Smooth muscle cell (in vitro differentiated cells): ENCODE results near the gene PLPPR5. TPM values are rescaled to one million over a fixed set of nuclear protein-coding genes. Genes with fewer than 3 reads are reported as not detected.

Experiments
- DNase-seq: peaks from one replicate; lab custom pipeline; 2025; ENCODE audit not compliant: unreplicated experiment; lab: John Stamatoyannopoulos, UW
- H2AFZ ChIP-seq: fragments of 200-600 bp; sonication (generic); 2 replicates; pipeline ENCODE4 v1.6.0; 2016; ENCODE audit warnings: antibody characterized with exemption, low read depth, mild to moderate bottlenecking
- H3F3A ChIP-seq: fragments of 200-600 bp; sonication (generic); 2 replicates; pipeline ENCODE4 v1.6.0; 2017; ENCODE audit warnings: antibody characterized with exemption, low read depth
- H3K27ac ChIP-seq: fragments of 200-600 bp; sonication (generic); 2 replicates; pipeline ENCODE4 v1.5.1; 2016; ENCODE audit warnings: low read depth, mild to moderate bottlenecking
- H3K27me3 ChIP-seq: fragments of 200-600 bp; sonication (generic); 2 replicates; pipeline ENCODE4 v1.6.1; 2016; ENCODE audit warnings: low read depth, mild to moderate bottlenecking
- H3K36me3 ChIP-seq: fragments of 200-600 bp; sonication (generic); 2 replicates; pipeline ENCODE4 v1.5.1; 2016; ENCODE audit warnings: low read depth
- H3K4me1 ChIP-seq: fragments of 200-600 bp; sonication (generic); 2 replicates; pipeline ENCODE4 v1.5.1; 2016; ENCODE audit warnings: low read depth
- H3K4me2 ChIP-seq: fragments of 200-600 bp; sonication (generic); 2 replicates; pipeline ENCODE4 v1.6.0; 2016; ENCODE audit warnings: mild to moderate bottlenecking
- H3K4me3 ChIP-seq: fragments of 200-600 bp; sonication (generic); 2 replicates; pipeline ENCODE4 v1.5.1; 2016; ENCODE audit warnings: mild to moderate bottlenecking
- H3K79me2 ChIP-seq: fragments of 200-600 bp; sonication (generic); 2 replicates; pipeline ENCODE4 v1.6.0; 2016; ENCODE audit warnings: low read depth, mild to moderate bottlenecking
- H3K9ac ChIP-seq: fragments of 200-600 bp; sonication (generic); 2 replicates; pipeline ENCODE4 v1.6.0; 2016; ENCODE audit warnings: low read depth
- H3K9me3 ChIP-seq: fragments of 200-600 bp; sonication (generic); replicated peaks from 2 replicates; pipeline ENCODE4 v1.5.1; 2016; ENCODE audit warnings: low read depth
- H4K20me1 ChIP-seq: fragments of 200-600 bp; sonication (generic); 2 replicates; pipeline ENCODE4 v1.6.0; 2016; ENCODE audit warnings: low read depth
- CTCF ChIP-seq: fragments of 200-600 bp; sonication (generic); IDR thresholded peaks from 2 replicates; pipeline ENCODE4 v1.5.1; 2017; ENCODE audit warnings: borderline replicate concordance, mild to moderate bottlenecking, antibody characterized with exemption; ENCODE audit not compliant: insufficient read depth, poor library complexity, severe bottlenecking
- WGBS: methylation state at CpG from one replicate; pipeline ENCODE4 v1.1.7; 2016; ENCODE audit warnings: low lambda C conversion rate; 5-methylcytosine and 5-hydroxymethylcytosine counted together
- polyA plus RNA-seq: library from polyadenylated mRNA; unstranded; fragments of >200 nt; fragmentation: Nextera tagmentation; extraction: Ambion mirVana; gene quantifications from 2 replicates; pipeline ENCODE4 v1.2.1, GENCODE V29; 2016
- total RNA-seq: library from RNA; depleted of rRNA; stranded (reverse); fragments of >200 nt; gene quantifications from 2 replicates; pipeline ENCODE4 v1.2.3, GENCODE V29; 2014

The PLPPR5 gene
- total and polyA plus RNA-seq, 2 experiments from 2014 or later: 0.18 to 0.34 TPM

GRCh38 chr1:98919211-98919610 is 85.5 kb downstream of the PLPPR5 start:
- no peak for DNase-seq
- Histone ChIP-seq H3K4me3 (no peak overlapping the region), H3K4me2 (no peak overlapping the region), H3K4me1 (no peaks in the 10 kb centered on the region), H3K27ac (no peak overlapping the region), H3K9me3 (no peaks in the 10 kb centered on the region), H3K36me3 (no peaks in the 10 kb centered on the region), H3F3A (no peaks in the 10 kb centered on the region), H3K9ac (no peak overlapping the region), H3K79me2 (no peaks in the 10 kb centered on the region), H3K27me3 (no peaks in the 10 kb centered on the region), H2AFZ (no peak overlapping the region), H4K20me1 (no peaks in the 10 kb centered on the region)
- TF ChIP-seq CTCF: no peak
- WGBS: 87% methylated on average over 1 of the region's 1 CpG

- TF ChIP-seq CTCF: no peak
Observed at GRCh38 chr1:98914547-98914946, 90.1 kb downstream of the PLPPR5 start.

GRCh38 chr1:98910827-98911226 is 93.8 kb downstream of the PLPPR5 start:
- no peak overlapping the region for H3K4me3 ChIP-seq
- no peaks in the 10 kb centered on the region for H3K27me3 ChIP-seq
- no peak for TF ChIP-seq CTCF
- no peaks in the 10 kb centered on the region for H3F3A ChIP-seq
- no peak overlapping the region for H3K9ac ChIP-seq
- no peaks in the 10 kb centered on the region for H3K36me3 ChIP-seq
- no peaks in the 10 kb centered on the region for H3K4me1 ChIP-seq
- no peaks in the 10 kb centered on the region for H3K9me3 ChIP-seq
- WGBS: 93% methylated on average over 2 of the region's 2 CpGs
- H3K79me2 ChIP-seq: no peaks in the 10 kb centered on the region
- no peak overlapping the region for H2AFZ ChIP-seq
- H3K4me2 ChIP-seq: no peak overlapping the region
- no peak overlapping the region for H3K27ac ChIP-seq
- no peak for DNase-seq
- H4K20me1 ChIP-seq: no peaks in the 10 kb centered on the region

More at GRCh38 chr1:98914547-98914946, 90.1 kb downstream of the PLPPR5 start:
- Histone ChIP-seq H3K9ac (no peak overlapping the region), H3F3A (no peaks in the 10 kb centered on the region), H3K4me3 (no peak overlapping the region), H4K20me1 (no peaks in the 10 kb centered on the region), H3K4me1 (no peaks in the 10 kb centered on the region), H3K36me3 (no peaks in the 10 kb centered on the region), H3K27ac (no peak overlapping the region), H3K27me3 (no peaks in the 10 kb centered on the region), H3K9me3 (no peaks in the 10 kb centered on the region), H3K79me2 (no peaks in the 10 kb centered on the region), H3K4me2 (no peak overlapping the region), H2AFZ (no peak overlapping the region)
- DNase-seq: no peak
- WGBS: 68% methylated on average over 3 of the region's 3 CpGs

- Histone ChIP-seq H3K9ac (no peak overlapping the region), H3K27me3 (no peaks in the 10 kb centered on the region), H3K9me3 (no peaks in the 10 kb centered on the region), H3K4me2 (no peak overlapping the region), H4K20me1 (no peaks in the 10 kb centered on the region), H3F3A (no peaks in the 10 kb centered on the region), H3K4me1 (no peaks in the 10 kb centered on the region), H2AFZ (no peak overlapping the region), H3K4me3 (no peak overlapping the region), H3K36me3 (no peaks in the 10 kb centered on the region), H3K27ac (no peak overlapping the region), H3K79me2 (no peaks in the 10 kb centered on the region)
- no peak for DNase-seq
- TF ChIP-seq CTCF: no peak
- WGBS: no CpG with 5 or more reads among the region's 1 CpG
Observed at GRCh38 chr1:98908980-98909379, 95.7 kb downstream of the PLPPR5 start.
